ES-I3 (cell line): Measurements from ENCODE around the gene NFKBIE.

Source experiments
- H3K36me3 ChIP-seq: 2 replicates; pipeline ENCODE4 v1.6.1; 2013; ENCODE audit warnings: mild to moderate bottlenecking, low read length, control low read depth, moderate library complexity; ENCODE audit not compliant: insufficient read depth
- H3K4me1 ChIP-seq: 2 replicates; pipeline ENCODE4 v1.6.1; 2013; ENCODE audit warnings: mild to moderate bottlenecking, control low read depth, low read length; ENCODE audit not compliant: insufficient read depth
- H3K9ac ChIP-seq: 2 replicates; pipeline ENCODE4 v1.6.1; 2013; ENCODE audit warnings: low read depth, mild to moderate bottlenecking, low read length, moderate library complexity
- H3K9me3 ChIP-seq: 2 replicates; pipeline ENCODE4 v1.6.1; 2013; ENCODE audit warnings: mild to moderate bottlenecking, low read length, moderate library complexity; ENCODE audit not compliant: control insufficient read depth, insufficient read depth

Gene NFKBIE

DNA sequence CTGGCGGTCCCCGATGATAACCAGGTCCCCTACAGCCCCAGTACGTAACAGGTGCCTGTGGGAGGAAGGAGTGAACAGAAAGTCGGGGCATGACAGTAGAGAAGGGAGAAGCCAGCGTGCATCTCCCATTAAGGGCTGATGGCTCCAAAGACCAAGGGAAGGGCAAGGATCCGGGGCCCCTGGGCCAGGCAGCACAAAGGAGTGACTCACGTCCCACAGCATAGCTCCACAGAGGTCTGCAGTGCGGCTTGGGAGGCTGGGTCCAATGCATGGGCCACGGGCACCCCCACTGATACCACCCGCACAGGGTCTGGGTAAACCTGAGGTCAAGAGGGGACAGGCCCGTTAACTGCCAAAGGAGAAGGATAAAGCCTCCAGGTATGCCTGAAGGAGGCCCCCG lies 37.5 kb upstream of the NFKBIE start:
- H3K36me3 ChIP-seq: peaks cover 21% of the 10 kb centered on the region
- H3K4me1 ChIP-seq: no peaks in the 10 kb centered on the region; the same call in 1 of the 2 replicates

DNA sequence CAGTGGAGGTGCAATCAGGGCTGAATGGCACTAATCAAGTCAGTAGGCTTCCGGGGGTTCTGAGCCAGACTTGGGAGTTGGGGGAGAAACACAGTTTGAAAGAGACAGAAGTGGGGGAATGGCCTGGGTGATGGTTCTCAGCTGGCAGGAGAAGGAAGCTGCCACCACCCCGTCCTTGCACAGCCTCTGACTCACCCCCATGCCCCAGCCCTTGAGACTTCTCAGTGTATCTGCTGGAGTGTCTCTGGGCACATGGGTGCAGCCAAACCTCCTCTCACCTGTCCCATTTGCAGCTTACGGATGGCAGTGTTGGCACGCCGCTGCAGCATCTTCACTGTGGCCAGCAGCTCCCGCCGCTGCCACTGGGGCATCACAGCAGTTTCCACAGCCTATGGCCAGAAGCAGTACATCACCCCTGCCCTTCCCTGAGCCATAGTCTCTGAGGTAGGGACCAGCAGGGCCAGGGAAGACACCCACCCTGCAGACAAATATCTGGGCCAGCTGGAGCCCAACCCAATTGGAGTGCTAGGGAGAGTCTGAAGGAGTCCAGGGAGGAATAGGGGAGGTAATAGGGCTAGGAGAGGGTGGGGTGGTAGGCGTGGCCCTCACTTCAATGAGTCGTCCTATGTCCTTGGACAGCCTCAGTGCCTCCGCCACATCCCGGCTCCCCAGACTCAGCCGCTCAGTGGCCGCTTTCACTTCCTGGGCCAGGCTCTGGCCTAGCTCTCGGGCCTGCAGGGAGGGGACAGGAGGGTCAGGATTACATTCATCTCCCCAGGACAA lies 36.6 kb upstream of the NFKBIE start:
- Histone ChIP-seq H3K9me3 (no peaks in the 10 kb centered on the region), H3K36me3 (peaks cover 21% of the 10 kb centered on the region), H3K9ac (no peak overlapping the region), H3K4me1 (no peaks in the 10 kb centered on the region; the same call in 1 of the 2 replicates)

More for the DNA sequence above, 37.5 kb upstream of the NFKBIE start:
- Histone ChIP-seq H3K9me3 (no peaks in the 10 kb centered on the region), H3K9ac (no peak overlapping the region)

DNA sequence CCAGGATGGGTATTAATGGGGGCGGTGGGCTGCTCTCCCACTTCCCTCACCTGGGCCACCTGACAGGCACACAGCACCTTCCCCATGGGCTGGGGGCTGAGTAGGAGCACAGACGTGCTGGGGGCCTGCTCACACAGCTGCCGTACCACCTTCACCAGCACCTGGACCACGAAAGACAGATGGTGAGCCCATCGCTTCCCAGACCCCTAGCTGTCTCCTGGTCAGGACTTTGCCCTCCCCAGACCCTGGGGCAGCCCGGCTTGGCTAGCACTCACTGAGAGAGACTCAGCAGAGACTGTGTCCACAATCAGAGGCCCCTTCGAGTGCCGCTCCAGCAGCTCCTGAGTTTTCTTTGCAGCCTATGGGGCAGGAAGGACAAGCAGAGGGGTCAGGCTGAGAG lies 35.8 kb upstream of the NFKBIE start:
- Histone ChIP-seq H3K9ac (no peak overlapping the region), H3K4me1 (peaks cover 4% of the 10 kb centered on the region; the same call in 1 of the 2 replicates), H3K36me3 (peaks cover 16% of the 10 kb centered on the region), H3K9me3 (no peaks in the 10 kb centered on the region)

- peaks cover 4% of the 10 kb centered on the region; the same call in 1 of the 2 replicates for H3K4me1 ChIP-seq
- H3K9ac ChIP-seq: no peak overlapping the region
- peaks cover 13% of the 10 kb centered on the region for H3K36me3 ChIP-seq
- no peaks in the 10 kb centered on the region for H3K9me3 ChIP-seq
Measured at GRCh38 chr6:44300292-44300823, 35.0 kb upstream of the NFKBIE start.

DNA sequence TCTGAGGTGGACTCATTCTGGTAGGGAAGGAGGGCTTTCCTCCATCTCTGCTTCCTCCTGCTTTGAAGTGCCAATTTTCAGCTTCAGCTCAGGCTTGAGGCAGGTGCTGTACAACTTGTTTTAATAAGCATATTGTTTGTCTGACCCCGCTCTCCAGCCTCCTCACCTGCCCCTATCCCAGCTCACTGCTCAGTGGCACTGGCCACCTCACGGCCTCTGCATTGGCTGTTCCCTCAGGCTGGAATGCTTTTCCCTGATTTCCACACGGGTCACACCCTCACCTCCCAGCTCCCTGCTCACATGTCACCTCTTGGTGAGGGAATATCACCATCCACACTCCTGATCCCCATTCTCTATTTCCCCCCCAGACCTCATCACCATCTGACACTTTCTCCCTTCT lies 33.5 kb upstream of the NFKBIE start:
- no peak overlapping the region for H3K9ac ChIP-seq
- H3K36me3 ChIP-seq: peaks cover 5% of the 10 kb centered on the region
- H3K9me3 ChIP-seq: no peaks in the 10 kb centered on the region
- H3K4me1 ChIP-seq: peaks cover 4% of the 10 kb centered on the region; the same call in 1 of the 2 replicates

DNA sequence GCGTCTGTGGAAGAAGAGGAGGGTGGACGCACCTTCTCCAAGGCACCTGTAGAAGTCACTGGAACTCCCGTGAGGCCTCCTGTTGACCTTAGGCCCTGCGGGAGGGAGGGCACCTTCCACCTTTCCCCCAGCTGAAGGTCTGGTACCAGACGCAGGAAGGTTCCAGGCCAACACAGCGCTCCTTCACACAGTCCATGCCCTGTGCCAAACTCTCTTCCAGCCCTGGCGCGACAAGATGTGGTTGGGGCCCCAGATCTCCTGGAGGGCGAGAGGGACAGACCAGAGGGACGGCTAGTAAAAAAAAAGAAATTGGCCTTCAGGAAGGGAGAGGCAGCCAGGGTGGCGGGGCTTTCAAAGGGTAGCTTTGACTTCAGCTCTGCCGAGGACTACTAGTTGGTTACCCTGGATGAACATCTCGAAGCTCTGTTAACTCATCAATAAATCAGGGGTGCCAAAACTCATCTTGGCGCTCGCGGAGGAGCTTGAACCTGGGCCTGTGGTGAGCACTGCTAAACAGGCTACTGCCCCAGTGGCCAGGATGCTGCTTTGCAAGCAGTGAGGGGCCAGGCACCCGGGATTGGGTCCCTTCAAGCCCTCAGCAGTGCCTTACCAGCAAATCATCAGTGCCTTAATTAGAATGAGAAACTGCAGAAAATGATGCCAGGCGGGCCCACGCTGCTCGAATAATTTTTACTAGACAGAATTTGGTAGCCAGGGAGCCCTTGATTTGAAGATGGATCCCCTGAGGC lies 32.9 kb upstream of the NFKBIE start:
- H3K9ac ChIP-seq: peak overlapping the region; percentile 89
- H3K9me3 ChIP-seq: no peaks in the 10 kb centered on the region
- H3K4me1 ChIP-seq: peaks cover 4% of the 10 kb centered on the region; the same call in 1 of the 2 replicates
- peaks cover 2% of the 10 kb centered on the region for H3K36me3 ChIP-seq

GRCh38 chr6:44297063-44298038 lies 32.0 kb upstream of the NFKBIE start:
- Histone ChIP-seq H3K9ac (peak overlapping the region; percentile 89), H3K36me3 (no peaks in the 10 kb centered on the region; the same call in 1 of the 2 replicates), H3K9me3 (no peaks in the 10 kb centered on the region), H3K4me1 (peaks cover 4% of the 10 kb centered on the region; the same call in 1 of the 2 replicates)

- Histone ChIP-seq H3K4me1 (peaks cover 4% of the 10 kb centered on the region; the same call in 1 of the 2 replicates), H3K9ac (no peak overlapping the region), H3K36me3 (no peaks in the 10 kb centered on the region), H3K9me3 (no peaks in the 10 kb centered on the region)
Measured at GRCh38 chr6:44294832-44295791, 29.8 kb upstream of the NFKBIE start.

GRCh38 chr6:44292661-44293365 lies 27.5 kb upstream of the NFKBIE start:
- H3K4me1 ChIP-seq: peaks cover 4% of the 10 kb centered on the region; the same call in 1 of the 2 replicates
- H3K36me3 ChIP-seq: no peaks in the 10 kb centered on the region
- H3K9me3 ChIP-seq: no peaks in the 10 kb centered on the region
- no peak overlapping the region for H3K9ac ChIP-seq

- H3K9ac ChIP-seq: no peak overlapping the region
- H3K4me1 ChIP-seq: 0 out of 2 replicates have a peak, but pooled peaks cover 4% of the 10 kb centered on the region
- no peaks in the 10 kb centered on the region for H3K9me3 ChIP-seq
Measured at GRCh38 chr6:44291841-44292240, 26.5 kb upstream of the NFKBIE start.

GRCh38 chr6:44289726-44290260 lies 24.4 kb upstream of the NFKBIE start:
- no peaks in the 10 kb centered on the region for H3K36me3 ChIP-seq
- H3K9ac ChIP-seq: no peak overlapping the region
- no peaks in the 10 kb centered on the region for H3K9me3 ChIP-seq
- no peaks in the 10 kb centered on the region for H3K4me1 ChIP-seq

More at GRCh38 chr6:44291841-44292240, 26.5 kb upstream of the NFKBIE start:
- no peaks in the 10 kb centered on the region for H3K36me3 ChIP-seq

DNA sequence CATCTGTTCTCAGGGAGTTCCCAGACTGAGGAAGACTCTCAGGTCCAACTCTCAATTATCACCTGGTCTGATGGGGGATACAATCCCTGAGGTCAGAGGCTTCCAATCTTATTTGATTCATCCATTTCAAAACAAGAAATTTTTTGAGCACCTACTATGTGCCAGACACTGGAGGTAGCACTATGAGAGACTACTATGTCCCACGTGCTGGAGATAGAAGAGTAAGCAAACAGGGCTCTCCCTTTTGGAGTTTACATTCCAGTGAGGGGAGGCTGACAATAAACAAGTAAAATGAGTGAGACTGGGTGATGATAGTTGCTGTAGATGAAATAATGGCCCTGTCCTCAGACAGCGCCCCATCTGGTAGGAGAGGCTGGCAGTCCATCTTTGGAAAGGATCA lies 21.4 kb upstream of the NFKBIE start:
- H3K36me3 ChIP-seq: no peaks in the 10 kb centered on the region

More for the DNA sequence above, 21.4 kb upstream of the NFKBIE start:
- H3K4me1 ChIP-seq: no peaks in the 10 kb centered on the region
- no peak overlapping the region for H3K9ac ChIP-seq
- no peaks in the 10 kb centered on the region for H3K9me3 ChIP-seq
